ENCODE data around the gene AUTS2. TPM values are rescaled to one million over a fixed set of nuclear protein-coding genes. Genes with fewer than 3 reads are reported as not detected.

The AUTS2 gene
- total and polyA plus RNA-seq, 4 donors, result 4.9 to 24.4 (median 7.0) TPM

- H3K4me1 ChIP-seq (ENCODE audit: control insufficient read depth in 4 of 4, insufficient read depth in 4 of 4, low read length in 3 of 4), result peaks cover 13 to 76% (median 71%) of the 10 kb centered on the region in 4 donors
- peak overlapping the region; percentile 38 to 48 for H3K27ac ChIP-seq (ENCODE audit: low read depth in 1 of 2, low read length in 2 of 2)
- WGBS, result 60% methylated on average over 10 of the region's 10 CpGs
Observed at GRCh38 chr7:70588191-70588921, 990.1 kb downstream of the AUTS2 start.

GRCh38 chr7:70589010-70589409, 990.7 kb downstream of the AUTS2 start:
- no peak for DNase-seq (ENCODE audit: low spot score)
- Histone ChIP-seq H3K36me3 (ENCODE audit: control insufficient read depth in 4 of 4, insufficient read depth in 3 of 4, low read depth in 1 of 4, low read length in 3 of 4) (no peaks in the 10 kb centered on the region), H3K4me1 (ENCODE audit: control insufficient read depth in 4 of 4, insufficient read depth in 4 of 4, low read length in 3 of 4) (peaks cover 13 to 75% (median 69%) of the 10 kb centered on the region in 4 donors), H3K4me3 (ENCODE audit: low read depth in 1 of 3, low read length in 3 of 3) (no peak overlapping the region), H3K9ac (ENCODE audit: low read depth in 1 of 2, low read length in 2 of 2) (no peak overlapping the region), H3K9me3 (ENCODE audit: control insufficient read depth in 4 of 4, low read length in 3 of 4) (no peaks in the 10 kb centered on the region), H3K27me3 (ENCODE audit: control insufficient read depth in 4 of 4, insufficient read depth in 4 of 4, low read length in 3 of 4) (no peaks in the 10 kb centered on the region), H3K27ac (ENCODE audit: low read depth in 1 of 2, low read length in 2 of 2) (no peak overlapping the region)
- 86% methylated on average over 7 of the region's 7 CpGs for WGBS
- no peak for TF ChIP-seq HNF4G (IDR thresholded peaks at IDR 0.05)
- TF ChIP-seq JUND (IDR thresholded peaks at IDR 0.05), result no peak
- TF ChIP-seq, protein P1, sequence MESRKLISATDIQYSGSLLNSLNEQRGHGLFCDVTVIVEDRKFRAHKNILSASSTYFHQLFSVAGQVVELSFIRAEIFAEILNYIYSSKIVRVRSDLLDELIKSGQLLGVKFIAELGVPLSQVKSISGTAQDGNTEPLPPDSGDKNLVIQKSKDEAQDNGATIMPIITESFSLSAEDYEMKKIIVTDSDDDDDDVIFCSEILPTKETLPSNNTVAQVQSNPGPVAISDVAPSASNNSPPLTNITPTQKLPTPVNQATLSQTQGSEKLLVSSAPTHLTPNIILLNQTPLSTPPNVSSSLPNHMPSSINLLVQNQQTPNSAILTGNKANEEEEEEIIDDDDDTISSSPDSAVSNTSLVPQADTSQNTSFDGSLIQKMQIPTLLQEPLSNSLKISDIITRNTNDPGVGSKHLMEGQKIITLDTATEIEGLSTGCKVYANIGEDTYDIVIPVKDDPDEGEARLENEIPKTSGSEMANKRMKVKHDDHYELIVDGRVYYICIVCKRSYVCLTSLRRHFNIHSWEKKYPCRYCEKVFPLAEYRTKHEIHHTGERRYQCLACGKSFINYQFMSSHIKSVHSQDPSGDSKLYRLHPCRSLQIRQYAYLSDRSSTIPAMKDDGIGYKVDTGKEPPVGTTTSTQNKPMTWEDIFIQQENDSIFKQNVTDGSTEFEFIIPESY (IDR thresholded peaks at IDR 0.05), result no peak
- no peak for TF ChIP-seq SP1 (IDR thresholded peaks at IDR 0.05)
- TF ChIP-seq FOXA1 (IDR thresholded peaks at IDR 0.05), result no peak
- TF ChIP-seq GABPA (IDR thresholded peaks at IDR 0.05 in 1 of 2, conservative IDR thresholded peaks at IDR 0.05 in 1 of 2), result no peak
- TF ChIP-seq, protein P2, sequence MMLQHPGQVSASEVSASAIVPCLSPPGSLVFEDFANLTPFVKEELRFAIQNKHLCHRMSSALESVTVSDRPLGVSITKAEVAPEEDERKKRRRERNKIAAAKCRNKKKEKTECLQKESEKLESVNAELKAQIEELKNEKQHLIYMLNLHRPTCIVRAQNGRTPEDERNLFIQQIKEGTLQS (IDR thresholded peaks at IDR 0.05), result no peak
- TF ChIP-seq, protein P3, sequence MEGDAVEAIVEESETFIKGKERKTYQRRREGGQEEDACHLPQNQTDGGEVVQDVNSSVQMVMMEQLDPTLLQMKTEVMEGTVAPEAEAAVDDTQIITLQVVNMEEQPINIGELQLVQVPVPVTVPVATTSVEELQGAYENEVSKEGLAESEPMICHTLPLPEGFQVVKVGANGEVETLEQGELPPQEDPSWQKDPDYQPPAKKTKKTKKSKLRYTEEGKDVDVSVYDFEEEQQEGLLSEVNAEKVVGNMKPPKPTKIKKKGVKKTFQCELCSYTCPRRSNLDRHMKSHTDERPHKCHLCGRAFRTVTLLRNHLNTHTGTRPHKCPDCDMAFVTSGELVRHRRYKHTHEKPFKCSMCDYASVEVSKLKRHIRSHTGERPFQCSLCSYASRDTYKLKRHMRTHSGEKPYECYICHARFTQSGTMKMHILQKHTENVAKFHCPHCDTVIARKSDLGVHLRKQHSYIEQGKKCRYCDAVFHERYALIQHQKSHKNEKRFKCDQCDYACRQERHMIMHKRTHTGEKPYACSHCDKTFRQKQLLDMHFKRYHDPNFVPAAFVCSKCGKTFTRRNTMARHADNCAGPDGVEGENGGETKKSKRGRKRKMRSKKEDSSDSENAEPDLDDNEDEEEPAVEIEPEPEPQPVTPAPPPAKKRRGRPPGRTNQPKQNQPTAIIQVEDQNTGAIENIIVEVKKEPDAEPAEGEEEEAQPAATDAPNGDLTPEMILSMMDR (IDR thresholded peaks at IDR 0.05; ENCODE audit: low read depth, low read length, missing input control), result no peak
- no peak for TF ChIP-seq FOXA2 (IDR thresholded peaks at IDR 0.05)
- TF ChIP-seq RXRA (IDR thresholded peaks at IDR 0.05), result no peak
- TF ChIP-seq NR2F2 (IDR thresholded peaks at IDR 0.05), result no peak
- TF ChIP-seq REST (IDR thresholded peaks at IDR 0.05), result no peak
- TF ChIP-seq EGR1 (IDR thresholded peaks at IDR 0.05; ENCODE audit: low read depth in 2 of 2), result no peak
- TF ChIP-seq HNF4A (conservative IDR thresholded peaks at IDR 0.05), result no peak
- no peak for TF ChIP-seq TAF1 (conservative IDR thresholded peaks at IDR 0.05)
- TF ChIP-seq, protein P4, sequence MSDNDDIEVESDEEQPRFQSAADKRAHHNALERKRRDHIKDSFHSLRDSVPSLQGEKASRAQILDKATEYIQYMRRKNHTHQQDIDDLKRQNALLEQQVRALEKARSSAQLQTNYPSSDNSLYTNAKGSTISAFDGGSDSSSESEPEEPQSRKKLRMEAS (IDR thresholded peaks at IDR 0.05), result no peak
- TF ChIP-seq RAD21 (IDR thresholded peaks at IDR 0.05), result no peak
- TF ChIP-seq YY1 (IDR thresholded peaks at IDR 0.05), result no peak

More at GRCh38 chr7:70588191-70588921, 990.1 kb downstream of the AUTS2 start:
- Histone ChIP-seq H3K27me3 (ENCODE audit: control insufficient read depth in 4 of 4, insufficient read depth in 4 of 4, low read length in 3 of 4) (no peaks in the 10 kb centered on the region), H3K4me3 (ENCODE audit: low read depth in 1 of 3, low read length in 3 of 3) (no peak overlapping the region), H3K9me3 (ENCODE audit: control insufficient read depth in 4 of 4, low read length in 3 of 4) (no peaks in the 10 kb centered on the region), H3K36me3 (ENCODE audit: control insufficient read depth in 4 of 4, insufficient read depth in 3 of 4, low read depth in 1 of 4, low read length in 3 of 4) (no peaks in the 10 kb centered on the region), H3K9ac (ENCODE audit: low read depth in 1 of 2, low read length in 2 of 2) (no peak overlapping the region)
- peak in 1 of 2 donors; percentile 14 for TF ChIP-seq RAD21 (IDR thresholded peaks at IDR 0.05)
- TF ChIP-seq HNF4G (IDR thresholded peaks at IDR 0.05), result no peak
- DNase-seq (ENCODE audit: low spot score), result no peak
